DND-41 (cell line): ENCODE measurements around the gene ARHGEF3.
A peak's percentile ranks its signal among the peaks of the same experiment; 100 is the strongest.

Experiments
- ATAC-seq: fragments of 200-7000 bp; cut with Tn5 transposase; 3 replicates; pipeline ENCODE4 v1.9.1; 2021; ENCODE audit warnings: low read depth; ENCODE audit not compliant: insufficient read depth
- DNase-seq: peaks from one replicate; pipeline ENCODE4 v3.0.0-alpha.2; 2020
- H2AFZ ChIP-seq: 2 replicates; pipeline ENCODE4 v1.6.0; 2012; ENCODE audit warnings: low read depth, low read length
- H3K27ac ChIP-seq: 2 replicates; pipeline ENCODE4 v1.5.1; 2012; ENCODE audit warnings: low read length, inconsistent platforms
- H3K27me3 ChIP-seq: fragments of 200-600 bp; sonication (generic); 2 replicates; pipeline ENCODE4 v1.6.0; 2012; ENCODE audit warnings: low read length, mild to moderate bottlenecking, inconsistent platforms; ENCODE audit not compliant: insufficient read depth, poor library complexity
- H3K36me3 ChIP-seq: 2 replicates; pipeline ENCODE4 v1.5.1; 2012; ENCODE audit warnings: low read length, inconsistent platforms; ENCODE audit not compliant: insufficient read depth
- H3K4me1 ChIP-seq: 2 replicates; pipeline ENCODE4 v1.5.1; 2012; ENCODE audit warnings: mild to moderate bottlenecking, low read length; ENCODE audit not compliant: insufficient read depth
- H3K4me2 ChIP-seq: 2 replicates; pipeline ENCODE4 v1.6.0; 2012; ENCODE audit warnings: mild to moderate bottlenecking, moderate library complexity, low read length, inconsistent platforms; ENCODE audit not compliant: insufficient read depth
- H3K4me3 ChIP-seq, 2 experiments: fragments of 200-600 bp in 1 of 2; shearing (Covaris generic) in 1 of 2; 2 replicates each; pipeline ENCODE4 v1.5.1; 2012 to 2016; ENCODE audit warnings: inconsistent platforms in 2 of 2, low read length in 2 of 2, mild to moderate bottlenecking in 2 of 2, low read depth in 1 of 2, moderate library complexity in 1 of 2
- H3K79me2 ChIP-seq: 2 replicates; pipeline ENCODE4 v1.6.0; 2012; ENCODE audit warnings: low read length, inconsistent platforms; ENCODE audit not compliant: insufficient read depth
- H3K9ac ChIP-seq: 2 replicates; pipeline ENCODE4 v1.6.0; 2012; ENCODE audit warnings: low read depth, mild to moderate bottlenecking, inconsistent platforms, low read length, moderate library complexity
- H3K9me3 ChIP-seq: 2 replicates; pipeline ENCODE4 v1.5.1; 2012; ENCODE audit warnings: low read length, moderate library complexity, mild to moderate bottlenecking, inconsistent platforms; ENCODE audit not compliant: insufficient read depth, severe bottlenecking
- H4K20me1 ChIP-seq: 2 replicates; pipeline ENCODE4 v1.6.0; 2012; ENCODE audit warnings: low read length; ENCODE audit not compliant: insufficient read depth
- EZH2 ChIP-seq: IDR thresholded peaks from 3 replicates; pipeline ENCODE4 v1.6.1; 2012; ENCODE audit warnings: borderline replicate concordance, low read depth, mild to moderate bottlenecking, moderate library complexity, low read length, inconsistent platforms; ENCODE audit not compliant: severe bottlenecking
- TF ChIP-seq, protein P1 (sequence below): IDR thresholded peaks from 2 replicates; pipeline ENCODE4 v1.5.1; 2012; ENCODE audit warnings: borderline replicate concordance, low read length, moderate library complexity, mild to moderate bottlenecking; ENCODE audit not compliant: poor library complexity, severe bottlenecking; ENCODE audit errors: extremely low read depth

The ARHGEF3 gene

DNA sequence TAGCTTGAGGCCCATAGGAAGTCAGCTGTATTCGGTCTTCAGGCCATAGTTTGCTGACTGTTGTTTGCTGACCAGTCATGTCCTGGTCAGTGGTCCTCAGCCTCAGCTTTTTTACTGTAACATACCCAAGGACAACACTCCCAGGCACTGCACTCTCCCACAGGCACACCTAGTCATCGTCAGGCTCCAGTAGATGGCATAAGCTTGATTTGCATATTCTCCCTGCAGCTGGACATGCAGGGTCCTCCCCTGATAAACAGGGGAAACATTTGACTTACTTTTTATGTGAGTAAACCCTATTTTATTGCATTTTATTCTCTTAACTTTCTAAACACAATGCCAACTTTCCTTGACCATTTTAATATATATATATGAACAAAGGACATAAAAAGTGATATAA, 22.9 kb downstream of the ARHGEF3 start:
- Histone ChIP-seq H3K4me3 (no peak overlapping the region), H3K36me3 (peaks cover 66% of the 10 kb centered on the region), H3K79me2 (peaks cover 98% of the 10 kb centered on the region), H2AFZ (no peak overlapping the region), H3K4me2 (no peak overlapping the region), H3K9me3 (no peaks in the 10 kb centered on the region), H3K27ac (peak overlapping the region; percentile 38; the same call in 1 of the 2 replicates), H3K4me1 (peaks cover 49% of the 10 kb centered on the region), H4K20me1 (peaks cover 33% of the 10 kb centered on the region; the same call in 1 of the 2 replicates), H3K27me3 (no peaks in the 10 kb centered on the region), H3K9ac (no peak overlapping the region)
- no peak for ATAC-seq
- DNase-seq, result no peak
- TF ChIP-seq EZH2, result no peak
- TF ChIP-seq, protein P1, sequence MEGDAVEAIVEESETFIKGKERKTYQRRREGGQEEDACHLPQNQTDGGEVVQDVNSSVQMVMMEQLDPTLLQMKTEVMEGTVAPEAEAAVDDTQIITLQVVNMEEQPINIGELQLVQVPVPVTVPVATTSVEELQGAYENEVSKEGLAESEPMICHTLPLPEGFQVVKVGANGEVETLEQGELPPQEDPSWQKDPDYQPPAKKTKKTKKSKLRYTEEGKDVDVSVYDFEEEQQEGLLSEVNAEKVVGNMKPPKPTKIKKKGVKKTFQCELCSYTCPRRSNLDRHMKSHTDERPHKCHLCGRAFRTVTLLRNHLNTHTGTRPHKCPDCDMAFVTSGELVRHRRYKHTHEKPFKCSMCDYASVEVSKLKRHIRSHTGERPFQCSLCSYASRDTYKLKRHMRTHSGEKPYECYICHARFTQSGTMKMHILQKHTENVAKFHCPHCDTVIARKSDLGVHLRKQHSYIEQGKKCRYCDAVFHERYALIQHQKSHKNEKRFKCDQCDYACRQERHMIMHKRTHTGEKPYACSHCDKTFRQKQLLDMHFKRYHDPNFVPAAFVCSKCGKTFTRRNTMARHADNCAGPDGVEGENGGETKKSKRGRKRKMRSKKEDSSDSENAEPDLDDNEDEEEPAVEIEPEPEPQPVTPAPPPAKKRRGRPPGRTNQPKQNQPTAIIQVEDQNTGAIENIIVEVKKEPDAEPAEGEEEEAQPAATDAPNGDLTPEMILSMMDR, result no peak

DNA sequence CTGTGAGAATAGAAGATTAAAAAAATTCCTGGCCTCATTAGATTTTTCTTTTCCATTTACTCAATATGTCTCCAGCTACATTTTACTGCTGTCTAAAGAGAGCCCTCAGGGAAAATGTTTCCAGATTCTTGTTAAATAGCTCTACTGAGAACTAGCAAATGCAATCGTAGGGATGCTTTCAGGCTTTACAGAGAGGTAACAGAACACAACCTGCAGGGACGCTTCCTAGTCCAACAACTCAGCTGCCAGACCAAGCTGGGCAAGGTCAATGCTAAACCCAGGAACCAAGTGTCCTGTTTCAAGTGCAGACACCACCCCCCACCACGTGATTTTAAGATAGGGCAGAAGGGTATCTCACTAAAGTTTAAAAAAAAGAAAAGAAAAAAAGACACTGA, 25.2 kb downstream of the ARHGEF3 start:
- no peak for DNase-seq
- Histone ChIP-seq H3K9me3 (no peaks in the 10 kb centered on the region), H4K20me1 (peaks cover 46% of the 10 kb centered on the region; the same call in 1 of the 2 replicates), H3K9ac (no peak overlapping the region), H3K36me3 (peaks cover 80% of the 10 kb centered on the region), H3K4me2 (no peak overlapping the region), H3K4me1 (peaks cover 26% of the 10 kb centered on the region), H3K27ac (peak overlapping the region; percentile 1; the same call in 1 of the 2 replicates), H3K79me2 (peaks cover 100% of the 10 kb centered on the region), H3K4me3 (no peak overlapping the region), H2AFZ (no peak overlapping the region), H3K27me3 (no peaks in the 10 kb centered on the region)
- ATAC-seq, result no peak
- TF ChIP-seq EZH2, result no peak
- TF ChIP-seq, protein P1, result no peak

DNA sequence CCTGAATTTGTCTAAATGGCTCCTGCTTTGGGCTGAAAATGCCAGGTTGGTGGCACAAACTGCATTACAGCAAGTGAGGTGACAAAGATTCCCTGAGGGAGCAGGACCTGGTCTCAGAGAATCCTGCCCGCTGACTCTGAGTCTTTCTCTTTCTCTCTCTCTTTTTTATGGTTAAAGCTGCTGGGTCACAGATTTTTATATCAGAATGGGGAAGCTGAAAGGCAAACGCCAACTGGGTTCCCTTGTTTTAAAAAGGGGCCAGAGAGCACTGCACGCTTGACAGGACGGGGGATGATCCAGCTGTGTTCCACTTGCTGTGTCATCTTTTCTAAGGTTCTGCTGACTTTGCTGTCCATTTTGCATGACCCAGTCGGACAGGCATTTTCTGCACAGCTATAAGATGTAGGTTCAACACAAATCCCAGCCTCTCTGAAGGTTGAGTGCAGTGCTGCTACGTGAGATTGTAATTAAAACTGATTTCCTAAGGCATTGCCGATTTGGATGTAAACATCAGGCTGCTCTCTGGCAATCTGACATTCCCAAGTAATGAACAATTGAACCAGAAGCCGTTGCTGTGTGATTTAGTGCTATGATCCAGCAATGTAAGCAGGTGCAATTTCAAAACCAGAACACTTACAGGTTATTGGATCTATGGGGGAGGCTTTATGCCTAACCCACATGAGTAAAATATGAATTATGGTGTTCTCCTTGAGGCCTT, 25.8 kb downstream of the ARHGEF3 start:
- TF ChIP-seq, protein P1, result no peak
- no peak for TF ChIP-seq EZH2
- Histone ChIP-seq H3K9ac (no peak overlapping the region), H3K4me1 (peaks cover 22% of the 10 kb centered on the region; the same call in 1 of the 2 replicates), H2AFZ (no peak overlapping the region), H3K27me3 (no peaks in the 10 kb centered on the region), H3K4me3 (no peak overlapping the region), H3K27ac (peak overlapping the region; percentile 7; the same call in 1 of the 2 replicates), H3K4me2 (no peak overlapping the region), H3K36me3 (peaks cover 82% of the 10 kb centered on the region), H3K79me2 (peaks cover 100% of the 10 kb centered on the region), H4K20me1 (peaks cover 46% of the 10 kb centered on the region; the same call in 1 of the 2 replicates), H3K9me3 (no peaks in the 10 kb centered on the region)
- ATAC-seq, result no peak
- DNase-seq, result no peak
